H1 (cell line): ENCODE results near the gene MAGIX. TPM values are rescaled to one million over a fixed set of nuclear protein-coding genes. Genes with fewer than 3 reads are reported as not detected.
A peak's percentile ranks its signal among the peaks of the same experiment; 100 is the strongest.

Experiments used
- CTCF ChIA-PET: fragments of 300-600 bp; sonication (Branson Sonifier 250); formaldehyde crosslinking; loops from one replicate; lab custom pipeline; 2021; ENCODE audit not compliant: partially characterized antibody; lab: Charles Lee
- POLR2A ChIA-PET: fragments of 300-600 bp; sonication (Branson Sonifier 250); formaldehyde crosslinking; loops from one replicate; lab custom pipeline; 2021; ENCODE audit warnings: inconsistent platforms; ENCODE audit not compliant: partially characterized antibody; lab: Charles Lee
- DNase-seq, 2 experiments: peaks; one replicate each; pipeline versions ENCODE4 v3.0.0 to v3.0.0-alpha.2; 2010 to 2022; ENCODE audit warnings: low spot score in 2 of 2, low read depth in 1 of 2, mixed read lengths in 1 of 2
- FAIRE-seq: peaks from 2 replicates; lab custom pipeline; 2011; peaks lifted over from hg19 to GRCh38; lab: Jason Lieb, UNC
- H2AFZ ChIP-seq: 2 replicates; pipeline ENCODE4 v1.8.1; 2012; ENCODE audit warnings: low read length, inconsistent platforms
- H2AK5ac ChIP-seq: 2 replicates; pipeline ENCODE4 v1.6.1; 2013; ENCODE audit warnings: low read depth, low read length
- H2BK120ac ChIP-seq: replicated peaks from 2 replicates; pipeline ENCODE3; 2013; ENCODE audit warnings: low read depth, low read length, inconsistent platforms
- H2BK12ac ChIP-seq: 2 replicates; pipeline ENCODE4 v1.6.1; 2013; ENCODE audit warnings: low read depth, low read length
- H2BK15ac ChIP-seq: 2 replicates; pipeline ENCODE4 v1.6.1; 2013; ENCODE audit warnings: low read length
- H2BK20ac ChIP-seq: 2 replicates; pipeline ENCODE4 v1.6.1; 2013; ENCODE audit warnings: low read length
- H2BK5ac ChIP-seq: 2 replicates; pipeline ENCODE4 v1.6.1; 2013; ENCODE audit warnings: low read depth, low read length
- H3K14ac ChIP-seq: 2 replicates; pipeline ENCODE4 v1.6.1; 2013; ENCODE audit warnings: inconsistent platforms; ENCODE audit not compliant: insufficient read length
- H3K18ac ChIP-seq: 2 replicates; pipeline ENCODE4 v1.6.1; 2013; ENCODE audit warnings: low read length; ENCODE audit errors: extremely low read depth
- H3K23ac ChIP-seq: 2 replicates; pipeline ENCODE4 v1.6.1; 2013; ENCODE audit warnings: inconsistent platforms; ENCODE audit not compliant: insufficient read length
- H3K23me2 ChIP-seq: 2 replicates; pipeline ENCODE4 v1.6.1; 2013; ENCODE audit warnings: low read depth, low read length
- H3K27ac ChIP-seq: 2 replicates; pipeline ENCODE4 v1.6.1; 2011; ENCODE audit warnings: low read depth, low read length, inconsistent platforms
- H3K27me3 ChIP-seq, 4 experiments: replicated peaks in 1 of 4; 1 replicate in 1 of 4; 2 replicates in 3 of 4; pipeline versions ENCODE4 v1.6.1 to v1.8.1; 2011 to 2013; ENCODE audit warnings: low read length in 3 of 4, mild to moderate bottlenecking in 3 of 4, inconsistent platforms in 2 of 4, mixed read lengths in 2 of 4, moderate library complexity in 1 of 4; ENCODE audit not compliant: control insufficient read depth in 3 of 4, insufficient read depth in 3 of 4; ENCODE audit errors: extremely low read depth in 1 of 4
- H3K36me3 ChIP-seq, 4 experiments: 2 replicates each; pipeline versions ENCODE4 v1.6.1 to v1.8.1; 2011 to 2013; ENCODE audit warnings: mild to moderate bottlenecking in 4 of 4, low read length in 3 of 4, moderate library complexity in 2 of 4, control low read depth in 1 of 4, inconsistent platforms in 1 of 4; ENCODE audit not compliant: insufficient read depth in 4 of 4, control insufficient read depth in 2 of 4
- H3K4ac ChIP-seq: replicated peaks from 2 replicates; pipeline ENCODE3; 2013; ENCODE audit warnings: low read length, low read depth, mixed read lengths, inconsistent platforms; ENCODE audit not compliant: insufficient read length
- H3K4me1 ChIP-seq, 4 experiments: replicated peaks in 1 of 4; 1 replicate in 1 of 4; 2 replicates in 3 of 4; pipeline versions ENCODE4 v1.6.1 to v1.8.1; 2011 to 2013; ENCODE audit warnings: low read length in 3 of 4, inconsistent platforms in 2 of 4, mixed read lengths in 1 of 4; ENCODE audit not compliant: insufficient read depth in 4 of 4, control insufficient read depth in 3 of 4
- H3K4me2 ChIP-seq, 2 experiments: 2 replicates each; pipeline versions ENCODE4 v1.6.1 to v1.8.1; 2011 to 2013; ENCODE audit warnings: low read depth in 2 of 2, low read length in 2 of 2, control low read depth in 1 of 2, inconsistent platforms in 1 of 2, mild to moderate bottlenecking in 1 of 2; ENCODE audit not compliant: insufficient read depth in 1 of 2
- H3K4me3 ChIP-seq, 4 experiments: fragments of 200-600, 300-600 bp in 1 of 4; sonication (generic), shearing (Covaris generic), sonication (Bioruptor Twin) in 1 of 4; 2 replicates each; pipeline versions ENCODE4 v1.5.1 to v1.8.1; 2011 to 2016; ENCODE audit warnings: low read length in 4 of 4, low read depth in 3 of 4, control low read depth in 2 of 4, inconsistent platforms in 2 of 4, mild to moderate bottlenecking in 2 of 4, mixed read lengths in 1 of 4, moderate library complexity in 1 of 4; ENCODE audit not compliant: insufficient read depth in 2 of 4; ENCODE audit errors: extremely low read depth in 1 of 4
- H3K56ac ChIP-seq: replicated peaks from 2 replicates; pipeline ENCODE3; 2013; ENCODE audit warnings: low read depth, mild to moderate bottlenecking, mixed read lengths, low read length, inconsistent platforms; ENCODE audit not compliant: insufficient read length
- H3K79me1 ChIP-seq: 2 replicates; pipeline ENCODE4 v1.6.1; 2013; ENCODE audit warnings: low read depth, low read length, control low read depth
- H3K79me2 ChIP-seq, 2 experiments: 2 replicates each; pipeline versions ENCODE4 v1.6.1 to v1.8.1; 2012 to 2013; ENCODE audit warnings: low read length in 2 of 2, mild to moderate bottlenecking in 2 of 2, inconsistent platforms in 1 of 2; ENCODE audit not compliant: insufficient read depth in 2 of 2, control insufficient read depth in 1 of 2
- H3K9ac ChIP-seq, 4 experiments: replicated peaks in 1 of 4; 1 replicate in 1 of 4; 2 replicates in 3 of 4; pipeline versions ENCODE4 v1.6.1 to v1.8.1; 2011 to 2013; ENCODE audit warnings: low read depth in 3 of 4, low read length in 3 of 4, control low read depth in 2 of 4, mild to moderate bottlenecking in 2 of 4, moderate library complexity in 2 of 4, inconsistent platforms in 1 of 4; ENCODE audit errors: extremely low read depth in 1 of 4
- H3K9me3 ChIP-seq, 2 experiments: 2 replicates each; pipeline versions ENCODE4 v1.6.1 to v1.8.1; 2012 to 2013; ENCODE audit warnings: mild to moderate bottlenecking in 2 of 2, moderate library complexity in 2 of 2, control low read depth in 1 of 2, inconsistent platforms in 1 of 2, low read depth in 1 of 2, low read length in 1 of 2, mixed read lengths in 1 of 2; ENCODE audit not compliant: insufficient read depth in 2 of 2
- H4K20me1 ChIP-seq, 2 experiments: replicated peaks in 1 of 2; 2 replicates each; pipeline versions ENCODE3 to v1.8.1; 2011 to 2013; ENCODE audit warnings: inconsistent platforms in 2 of 2, low read length in 2 of 2, mild to moderate bottlenecking in 1 of 2; ENCODE audit not compliant: insufficient read depth in 2 of 2, control insufficient read depth in 1 of 2
- H4K5ac ChIP-seq: 2 replicates; pipeline ENCODE4 v1.6.1; 2013; ENCODE audit warnings: low read length, low read depth, mixed read lengths, inconsistent platforms; ENCODE audit not compliant: insufficient read length
- H4K8ac ChIP-seq: 2 replicates; pipeline ENCODE4 v1.8.0; 2013; ENCODE audit warnings: mild to moderate bottlenecking, moderate library complexity, low read length, inconsistent platforms; ENCODE audit not compliant: insufficient read depth; ENCODE audit errors: extremely low read depth
- H4K91ac ChIP-seq: replicated peaks from 2 replicates; pipeline ENCODE3; 2013; ENCODE audit warnings: low read length, mixed read lengths, inconsistent platforms; ENCODE audit not compliant: insufficient read length
- CREB1 ChIP-seq: IDR thresholded peaks from 2 replicates; pipeline ENCODE4 v1.6.1; 2012; ENCODE audit warnings: inconsistent platforms
- NRF1 ChIP-seq: IDR thresholded peaks from 2 replicates; pipeline ENCODE4 v1.6.1; 2011; ENCODE audit warnings: mild to moderate bottlenecking, low read depth, low read length, improper control_type of control experiment
- WGBS, 2 experiments: shearing (Covaris generic) in 1 of 2; methylation state at CpG; one replicate each; pipeline versions ENCODE4 v1.1.6 to v1.1.7; 2013 to 2015; ENCODE audit warnings: low lambda C conversion rate in 2 of 2, mixed read lengths in 2 of 2, inconsistent platforms in 1 of 2, low coverage in 1 of 2, missing lambda C conversion rate in 1 of 2; ENCODE audit not compliant: insufficient replicate concordance in 2 of 2, insufficient coverage in 1 of 2, insufficient read length in 1 of 2; ENCODE audit errors: extremely low coverage in 1 of 2, missing lambda C conversion rate in 1 of 2; 5-methylcytosine and 5-hydroxymethylcytosine counted together
- polyA plus RNA-seq, 7 experiments: library from polyadenylated mRNA; depleted of rRNA in 3 of 7; stranded (reverse) in 5 of 7; unstranded in 2 of 7; fragments of >200 nt in 5 of 7; fragments of 200-250 nt in 2 of 7; gene quantifications; 1 replicate in 5 of 7; 2 replicates in 1 of 7; 4 replicates in 1 of 7; pipeline versions ENCODE4 v1.2.1 to v1.2.3, GENCODE V29; 2011 to 2013; ENCODE audit warnings: missing spikeins in 2 of 7, mixed read lengths in 2 of 7
- total RNA-seq: library from RNA; stranded (reverse); fragmentation: NEBNext Ultra II Directional; extraction: Animal tissue kit (Norgen Biotek cat#: 25700); gene quantifications from 2 replicates; pipeline ENCODE4 v1.2.1, GENCODE V29; 2021

The MAGIX gene
- total and polyA plus RNA-seq, 2 of the 8 experiments (the other 6 are each of a cell fraction or from before 2014, with no cell fraction given): 0.37 to 1.1 TPM

DNA sequence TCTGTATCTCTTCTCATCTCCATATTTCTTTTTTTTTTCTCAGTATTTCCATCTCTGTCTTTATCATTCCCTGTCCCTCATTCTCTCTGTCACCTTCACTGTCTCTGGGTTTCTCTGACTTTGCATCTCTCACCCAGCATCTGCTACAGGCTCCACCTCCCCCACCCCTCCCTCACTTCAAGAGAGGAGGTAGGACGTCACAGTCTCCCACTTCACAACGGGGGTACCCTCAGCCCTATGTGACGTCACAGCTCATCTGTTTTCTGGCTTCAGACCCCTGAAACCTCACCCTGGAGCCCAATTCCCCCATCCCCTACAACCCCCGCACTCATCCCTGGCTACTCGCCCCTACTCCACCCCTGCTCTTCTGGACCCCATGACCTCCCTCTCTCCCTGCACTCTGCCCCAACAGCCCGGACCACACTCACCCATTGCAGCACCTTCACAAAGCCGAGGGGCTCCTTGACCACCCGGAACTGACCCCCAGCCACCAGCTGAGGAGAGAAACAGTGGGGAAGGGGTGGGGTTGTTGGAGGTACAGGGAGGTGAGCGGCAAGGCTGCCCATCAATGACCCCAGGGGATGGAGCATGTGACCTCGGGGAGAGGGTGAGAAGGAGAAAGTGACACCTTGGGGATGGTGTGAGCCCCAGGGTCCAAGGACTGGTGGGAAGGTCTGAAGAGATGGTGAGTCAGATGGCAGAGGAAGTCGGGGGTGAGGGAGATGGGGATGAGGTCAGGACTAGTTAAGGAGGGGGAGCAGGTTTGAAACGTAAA lies 36.2 kb downstream of the MAGIX start:
- Histone ChIP-seq H3K27ac (no peak overlapping the region), H2BK5ac (no peak overlapping the region), H3K79me1 (no peaks in the 10 kb centered on the region), H3K23me2 (peaks cover 5% of the 10 kb centered on the region; the same call in 1 of the 2 replicates), H2BK12ac (no peak overlapping the region), H3K56ac (no peak overlapping the region), H2AFZ (no peak overlapping the region; the same call in 1 of the 2 replicates), H3K9me3 (no peaks in the 10 kb centered on the region), H3K4me2 (peak overlapping the region; percentile 70 to 84), H2BK20ac (no peak overlapping the region), H4K20me1 (no peaks in the 10 kb centered on the region), H3K23ac (no peak overlapping the region), H3K4me3 (peak overlapping the region in 2 of 4 experiments; percentile 45 to 67; a peak in 4 of 8 replicates), H3K4ac (no peak overlapping the region), H3K18ac (no peak overlapping the region), H4K8ac (no peak overlapping the region), H2BK120ac (no peak overlapping the region), H3K9ac (no peak overlapping the region), H4K5ac (no peak overlapping the region), H3K27me3 (no peaks in the 10 kb centered on the region), H3K4me1 (peaks cover 0 to 11% (median 4%) of the 10 kb centered on the region in 4 experiments; a peak in 5 of 7 replicates), H3K79me2 (no peaks in the 10 kb centered on the region), H2AK5ac (no peak overlapping the region), H3K14ac (no peak overlapping the region), H3K36me3 (no peaks in the 10 kb centered on the region), H4K91ac (no peak overlapping the region), H2BK15ac (no peak overlapping the region)
- CTCF ChIA-PET: no interaction called here
- FAIRE-seq: no peak
- peak; percentile 48; the same call in 1 of the 2 replicates for TF ChIP-seq CREB1
- no peak for TF ChIP-seq NRF1
- POLR2A ChIA-PET: interaction anchor here (0.6 kb wide), 1 partner anchor 9 kb away, joined by 3 read pairs; no protein-coding TSS in a partner anchor
- 30% methylated on average over 7 of the region's 12 CpGs; no CpG with 5 or more reads in 1 of the 2 experiments for WGBS, 2 experiments
- no peak for DNase-seq
